Loucy (cell line): ENCODE results near the gene TMEM233.

Experiments
- H2AFZ ChIP-seq: fragments of 200-600 bp; sonication (generic); 2 replicates; pipeline ENCODE4 v1.6.0; 2016; ENCODE audit warnings: antibody characterized with exemption, mild to moderate bottlenecking, low read length, moderate library complexity
- H3F3A ChIP-seq: fragments of 200-600 bp; 2 replicates; pipeline ENCODE4 v1.6.0; 2016; ENCODE audit warnings: antibody characterized with exemption, low read depth, mild to moderate bottlenecking
- H3K27me3 ChIP-seq: fragments of 200-600 bp; sonication (generic); 2 replicates; pipeline ENCODE4 v1.6.1; 2014; ENCODE audit warnings: low read length, mild to moderate bottlenecking; ENCODE audit not compliant: insufficient read depth, poor library complexity, severe bottlenecking
- H3K36me3 ChIP-seq: fragments of 200-600 bp; sonication (generic); 2 replicates; pipeline ENCODE4 v1.6.1; 2016; ENCODE audit warnings: low read length; ENCODE audit not compliant: insufficient read depth
- H3K4me1 ChIP-seq: fragments of 200-600 bp; sonication (generic); 2 replicates; pipeline ENCODE4 v1.5.1; 2014; ENCODE audit warnings: low read length, mild to moderate bottlenecking; ENCODE audit not compliant: insufficient read depth, poor library complexity, severe bottlenecking
- H3K4me2 ChIP-seq: fragments of 200-600 bp; sonication (generic); 2 replicates; pipeline ENCODE4 v1.6.0; 2014; ENCODE audit warnings: antibody characterized with exemption, low read length, low read depth, mild to moderate bottlenecking; ENCODE audit not compliant: poor library complexity, severe bottlenecking
- H3K4me3 ChIP-seq: fragments of 200-600 bp; sonication (generic); 2 replicates; pipeline ENCODE4 v1.5.1; 2014; ENCODE audit warnings: low read length, mild to moderate bottlenecking, mixed read lengths; ENCODE audit not compliant: poor library complexity, severe bottlenecking
- H3K79me2 ChIP-seq: fragments of 200-600 bp; sonication (generic); 2 replicates; pipeline ENCODE4 v1.6.1; 2014; ENCODE audit warnings: low read length; ENCODE audit not compliant: insufficient read depth
- H3K9ac ChIP-seq: fragments of 200-600 bp; sonication (generic); 2 replicates; pipeline ENCODE4 v1.6.0; 2014; ENCODE audit warnings: mild to moderate bottlenecking, low read depth, low read length, moderate library complexity; ENCODE audit not compliant: poor library complexity, severe bottlenecking
- H3K9me2 ChIP-seq: fragments of 200-600 bp; sonication (generic); replicated peaks from 2 replicates; pipeline ENCODE4 v1.6.1; 2016; ENCODE audit warnings: low read depth, low read length, mixed read lengths
- H3K9me3 ChIP-seq: fragments of 200-600 bp; sonication (generic); 2 replicates; pipeline ENCODE4 v1.6.1; 2014; ENCODE audit warnings: mild to moderate bottlenecking, antibody characterized with exemption, low read length, low read depth; ENCODE audit not compliant: insufficient read depth
- H4K20me1 ChIP-seq: fragments of 200-600 bp; sonication (generic); 2 replicates; pipeline ENCODE4 v1.6.0; 2014; ENCODE audit warnings: antibody characterized with exemption, low read length, mild to moderate bottlenecking; ENCODE audit not compliant: insufficient read depth, poor library complexity, severe bottlenecking
- EZH2phosphoT487 ChIP-seq: fragments of 200-600 bp; IDR thresholded peaks from 2 replicates; pipeline ENCODE4 v1.6.1; 2018; ENCODE audit warnings: antibody characterized with exemption, mild to moderate bottlenecking, moderate library complexity, borderline replicate concordance
- TF ChIP-seq, protein P1 (sequence below): fragments of 200-600 bp; sonication (generic); conservative IDR thresholded peaks from 2 replicates; pipeline ENCODE4 v1.5.1; 2014; ENCODE audit warnings: mild to moderate bottlenecking, antibody characterized with exemption, low read length

Gene TMEM233

GRCh38 chr12:119681111-119681510, 87.5 kb downstream of the TMEM233 start:
- H3K4me1 ChIP-seq = no peaks in the 10 kb centered on the region
- no peaks in the 10 kb centered on the region for H4K20me1 ChIP-seq
- no peak overlapping the region for H3K9ac ChIP-seq
- H3K79me2 ChIP-seq = no peaks in the 10 kb centered on the region
- H3K4me3 ChIP-seq = no peak overlapping the region
- no peaks in the 10 kb centered on the region for H3K27me3 ChIP-seq
- no peaks in the 10 kb centered on the region for H3F3A ChIP-seq
- no peak for TF ChIP-seq EZH2phosphoT487
- TF ChIP-seq, protein P1, sequence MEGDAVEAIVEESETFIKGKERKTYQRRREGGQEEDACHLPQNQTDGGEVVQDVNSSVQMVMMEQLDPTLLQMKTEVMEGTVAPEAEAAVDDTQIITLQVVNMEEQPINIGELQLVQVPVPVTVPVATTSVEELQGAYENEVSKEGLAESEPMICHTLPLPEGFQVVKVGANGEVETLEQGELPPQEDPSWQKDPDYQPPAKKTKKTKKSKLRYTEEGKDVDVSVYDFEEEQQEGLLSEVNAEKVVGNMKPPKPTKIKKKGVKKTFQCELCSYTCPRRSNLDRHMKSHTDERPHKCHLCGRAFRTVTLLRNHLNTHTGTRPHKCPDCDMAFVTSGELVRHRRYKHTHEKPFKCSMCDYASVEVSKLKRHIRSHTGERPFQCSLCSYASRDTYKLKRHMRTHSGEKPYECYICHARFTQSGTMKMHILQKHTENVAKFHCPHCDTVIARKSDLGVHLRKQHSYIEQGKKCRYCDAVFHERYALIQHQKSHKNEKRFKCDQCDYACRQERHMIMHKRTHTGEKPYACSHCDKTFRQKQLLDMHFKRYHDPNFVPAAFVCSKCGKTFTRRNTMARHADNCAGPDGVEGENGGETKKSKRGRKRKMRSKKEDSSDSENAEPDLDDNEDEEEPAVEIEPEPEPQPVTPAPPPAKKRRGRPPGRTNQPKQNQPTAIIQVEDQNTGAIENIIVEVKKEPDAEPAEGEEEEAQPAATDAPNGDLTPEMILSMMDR = no peak
- H3K36me3 ChIP-seq = peaks cover 67% of the 10 kb centered on the region; the same call in 1 of the 2 replicates
- H2AFZ ChIP-seq = no peak overlapping the region
- H3K4me2 ChIP-seq = no peak overlapping the region
- no peaks in the 10 kb centered on the region for H3K9me3 ChIP-seq
- no peaks in the 10 kb centered on the region for H3K9me2 ChIP-seq

- Histone ChIP-seq H3K4me2 (no peak overlapping the region), H4K20me1 (no peaks in the 10 kb centered on the region), H3K9ac (no peak overlapping the region), H3K4me3 (no peak overlapping the region), H3K4me1 (no peaks in the 10 kb centered on the region), H3K36me3 (peaks cover 67% of the 10 kb centered on the region; the same call in 1 of the 2 replicates), H3F3A (no peaks in the 10 kb centered on the region), H3K9me2 (no peaks in the 10 kb centered on the region), H3K9me3 (no peaks in the 10 kb centered on the region), H2AFZ (no peak overlapping the region), H3K79me2 (no peaks in the 10 kb centered on the region), H3K27me3 (no peaks in the 10 kb centered on the region)
- TF ChIP-seq EZH2phosphoT487 = no peak
These were observed 88.4 kb downstream of the TMEM233 start for GRCh38 chr12:119681728-119682638.

DNA sequence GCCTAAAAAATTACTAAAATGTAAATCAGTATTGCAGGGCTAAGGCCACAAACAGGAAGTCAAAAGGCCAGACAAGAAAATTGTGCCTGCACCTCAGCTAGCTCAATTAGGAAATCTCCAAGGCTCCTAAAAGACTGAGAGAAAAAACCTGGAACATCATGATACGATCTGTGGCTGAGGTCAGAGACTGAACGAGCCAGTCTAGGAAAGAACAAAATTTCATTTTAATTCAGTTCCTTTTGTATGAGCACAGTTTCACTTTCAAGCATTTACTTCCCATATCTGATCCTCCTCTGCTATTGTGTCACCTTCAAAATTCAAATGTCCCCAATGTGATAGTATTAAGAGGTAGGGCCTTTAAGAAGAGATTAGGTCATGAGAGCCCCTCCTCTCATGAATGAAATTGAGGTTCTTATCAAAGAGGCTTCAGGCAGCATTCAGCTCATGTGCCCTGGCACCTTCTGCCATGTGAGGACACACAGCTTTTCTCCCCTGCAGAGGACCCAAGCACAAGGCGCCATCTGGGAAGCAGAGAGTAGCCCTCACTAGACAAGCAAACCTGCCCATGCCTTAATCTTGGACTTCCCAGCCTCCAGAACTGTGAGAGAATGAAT, 89.2 kb downstream of the TMEM233 start:
- Histone ChIP-seq H3K9me3 (no peaks in the 10 kb centered on the region), H3K9me2 (no peaks in the 10 kb centered on the region), H3K4me3 (no peak overlapping the region), H3K79me2 (no peaks in the 10 kb centered on the region), H4K20me1 (no peaks in the 10 kb centered on the region), H2AFZ (no peak overlapping the region), H3K9ac (no peak overlapping the region), H3K4me2 (no peak overlapping the region), H3K4me1 (no peaks in the 10 kb centered on the region), H3K27me3 (no peaks in the 10 kb centered on the region), H3F3A (no peaks in the 10 kb centered on the region), H3K36me3 (peaks cover 68% of the 10 kb centered on the region; the same call in 1 of the 2 replicates)
- TF ChIP-seq, protein P1 = no peak
- no peak for TF ChIP-seq EZH2phosphoT487
